ENCODE data around the gene FIS1.

Gene FIS1

DNA sequence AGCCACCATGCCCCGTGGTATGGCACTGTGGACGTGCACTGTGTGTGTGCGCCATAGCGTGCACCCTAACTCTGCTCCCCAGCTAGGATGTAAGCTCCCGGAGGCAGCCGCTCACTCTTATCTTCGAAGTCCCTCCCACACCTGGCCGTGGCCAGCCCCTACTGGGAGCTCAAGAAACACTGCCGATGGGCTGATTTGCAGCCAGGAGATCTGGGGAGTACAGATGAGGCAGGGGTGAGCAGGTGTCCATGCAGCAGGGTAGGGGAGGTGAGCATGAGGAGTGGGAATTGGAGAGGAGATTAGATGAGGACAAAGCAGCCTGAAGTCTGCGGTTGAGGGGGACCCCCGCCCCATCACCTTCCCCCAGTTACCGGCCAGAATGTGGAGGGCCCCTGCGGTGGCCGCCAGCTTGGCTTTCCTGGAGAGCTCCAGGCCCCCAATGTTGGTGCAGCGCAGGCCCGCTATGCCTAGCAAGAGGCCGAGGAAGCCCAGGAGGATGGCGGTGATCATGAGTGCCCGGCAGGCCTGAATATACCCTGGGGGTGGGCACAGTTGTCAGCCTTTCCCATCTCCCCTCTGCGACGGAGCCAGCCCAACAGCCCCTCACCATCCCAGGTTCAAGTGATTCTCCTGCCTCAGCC lies 10.9 kb downstream of the FIS1 start:
- DNase-seq (ENCODE audit: low read depth) = no peak

- no peak for DNase-seq (ENCODE audit: low read depth)
These were observed 12.6 kb downstream of the FIS1 start for GRCh38 chr7:101232141-101232850.

DNA sequence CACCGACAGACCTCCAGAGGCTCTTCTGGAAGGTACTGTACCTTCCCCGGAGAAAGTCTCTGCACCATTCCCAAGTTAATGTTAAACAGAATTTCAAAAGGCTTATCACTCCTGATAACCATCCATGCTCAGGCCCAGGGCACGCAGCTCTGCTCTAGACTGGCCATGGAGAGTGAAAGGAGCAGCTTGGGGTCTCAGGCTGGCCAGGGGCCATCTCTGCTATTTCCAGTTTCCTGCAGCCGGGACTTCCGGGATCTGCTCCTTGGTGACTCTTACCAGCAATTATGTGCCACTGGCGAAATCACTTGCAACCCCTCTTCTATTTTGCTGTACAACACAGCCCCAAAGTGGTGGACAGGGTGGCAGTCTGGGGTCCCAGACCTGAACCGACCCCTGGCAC lies 13.2 kb downstream of the FIS1 start:
- DNase-seq (ENCODE audit: low read depth) = no peak

GRCh38 chr7:101226721-101227120 lies 18.2 kb downstream of the FIS1 start:
- DNase-seq (ENCODE audit: low read depth) = no peak

DNA sequence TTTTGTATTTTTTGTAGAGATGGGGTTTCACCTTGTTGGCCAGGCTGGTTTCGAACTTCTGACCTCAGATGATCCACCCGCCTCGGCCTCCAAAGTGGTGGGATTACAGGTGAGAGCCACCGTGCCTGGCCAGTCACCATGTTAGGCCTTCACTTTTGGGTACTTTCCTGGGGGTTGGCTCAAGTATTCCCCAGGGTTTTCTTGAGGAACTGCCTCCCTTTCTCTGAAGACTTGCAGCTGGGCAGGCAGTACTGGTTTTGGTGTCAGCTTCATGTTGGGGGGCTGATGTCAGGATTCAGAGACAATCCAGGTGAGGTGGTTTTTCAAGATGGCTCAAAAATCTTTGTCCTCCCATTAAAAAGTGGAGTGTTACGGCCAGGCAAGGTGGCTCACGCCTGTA lies 19.2 kb downstream of the FIS1 start:
- DNase-seq (ENCODE audit: low read depth) = no peak

DNA sequence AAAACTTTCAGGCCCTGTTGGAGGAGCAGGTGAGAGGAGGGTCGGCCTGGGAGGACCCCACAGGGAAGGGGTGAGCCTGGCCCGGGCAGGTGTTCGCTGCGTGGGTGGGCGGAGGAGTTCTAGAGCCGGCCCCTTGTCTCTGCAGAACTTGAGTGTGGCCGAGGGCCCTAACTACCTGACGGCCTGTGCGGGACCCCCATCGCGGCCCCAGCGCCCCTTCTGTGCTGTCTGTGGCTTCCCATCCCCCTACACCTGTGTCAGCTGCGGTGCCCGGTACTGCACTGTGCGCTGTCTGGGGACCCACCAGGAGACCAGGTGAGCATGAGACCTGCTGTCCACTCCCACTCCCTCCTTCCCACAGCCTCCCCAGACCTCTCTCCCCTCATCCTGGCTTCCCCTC lies 21.4 kb downstream of the FIS1 start:
- no peak for DNase-seq (ENCODE audit: low read depth)

DNA sequence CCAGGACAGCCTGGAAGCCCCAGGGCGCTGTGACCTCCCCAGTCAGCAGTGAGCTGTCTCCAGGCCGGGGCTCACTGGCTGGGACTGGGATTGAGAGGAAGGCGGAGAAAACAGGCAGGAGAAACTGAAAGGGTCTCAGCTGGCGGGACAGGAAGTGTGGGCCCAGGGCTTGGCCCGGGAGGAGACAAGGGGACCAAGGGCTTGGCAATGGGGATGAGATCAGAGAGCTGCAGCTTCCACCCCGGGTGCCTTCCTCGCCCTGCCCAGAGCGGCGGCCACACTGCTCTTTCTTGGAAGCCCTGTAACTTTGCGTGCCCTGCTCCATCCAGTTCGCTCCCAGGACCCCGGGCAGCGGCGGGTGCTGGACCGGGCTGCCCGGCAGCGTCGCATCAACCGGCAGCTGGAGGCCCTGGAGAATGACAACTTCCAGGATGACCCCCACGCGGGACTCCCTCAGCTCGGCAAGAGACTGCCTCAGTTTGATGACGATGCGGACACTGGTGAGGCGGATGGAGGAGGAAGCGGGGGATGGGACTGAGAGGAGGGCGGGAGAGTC lies 22.5 kb downstream of the FIS1 start:
- DNase-seq (ENCODE audit: low read depth) = no peak

DNA sequence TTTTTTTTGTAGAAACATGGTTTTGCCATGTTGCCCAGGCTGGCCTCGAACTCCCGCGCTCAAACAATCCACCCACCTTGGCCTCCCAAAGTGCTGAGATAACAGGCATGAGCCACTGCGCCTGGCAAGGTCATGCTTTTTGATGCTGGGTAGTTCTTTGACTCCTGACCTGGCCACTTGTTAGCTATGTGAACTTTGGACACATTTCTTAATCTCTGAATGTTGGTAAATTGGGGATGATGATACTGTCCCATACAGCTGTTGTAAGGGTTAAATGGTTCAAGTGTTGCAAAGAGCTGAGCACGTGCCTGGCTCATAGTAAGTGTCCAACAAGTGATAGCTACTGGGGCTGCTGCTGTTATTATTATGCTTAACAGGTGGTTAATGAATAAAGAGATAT lies 24.6 kb downstream of the FIS1 start:
- no peak for DNase-seq (ENCODE audit: low read depth)

GRCh38 chr7:101218236-101219125 lies 26.4 kb downstream of the FIS1 start:
- no peak for DNase-seq (ENCODE audit: low read depth)

- peak; percentile 93 for DNase-seq (ENCODE audit: low read depth)
These were observed 27.3 kb downstream of the FIS1 start, which contains the start of the genes PLOD3 and ZNHIT1 for GRCh38 chr7:101217388-101218235. Gene PLOD3 (minus strand): TSS chr7:101217581. CDS start chr7:101217274, 307 bp downstream. Gene ZNHIT1 (plus strand): TSS chr7:101218165. CDS start chr7:101218196, 31 bp downstream.

- DNase-seq (ENCODE audit: low read depth) = no peak
These were observed 28.0 kb downstream of the FIS1 start for GRCh38 chr7:101216860-101217387.

- no peak for DNase-seq (ENCODE audit: low read depth)
These were observed 28.7 kb downstream of the FIS1 start for GRCh38 chr7:101216001-101216859.

- no peak for DNase-seq (ENCODE audit: low read depth)
These were observed 32.9 kb downstream of the FIS1 start for GRCh38 chr7:101212014-101212413.

GRCh38 chr7:101211501-101211900 lies 33.4 kb downstream of the FIS1 start:
- no peak for DNase-seq (ENCODE audit: low read depth)

- DNase-seq (ENCODE audit: low read depth) = no peak
These were observed 34.7 kb downstream of the FIS1 start for GRCh38 chr7:101210143-101210542.

GRCh38 chr7:101208794-101209193 lies 36.1 kb downstream of the FIS1 start:
- no peak for DNase-seq (ENCODE audit: low read depth)

DNA sequence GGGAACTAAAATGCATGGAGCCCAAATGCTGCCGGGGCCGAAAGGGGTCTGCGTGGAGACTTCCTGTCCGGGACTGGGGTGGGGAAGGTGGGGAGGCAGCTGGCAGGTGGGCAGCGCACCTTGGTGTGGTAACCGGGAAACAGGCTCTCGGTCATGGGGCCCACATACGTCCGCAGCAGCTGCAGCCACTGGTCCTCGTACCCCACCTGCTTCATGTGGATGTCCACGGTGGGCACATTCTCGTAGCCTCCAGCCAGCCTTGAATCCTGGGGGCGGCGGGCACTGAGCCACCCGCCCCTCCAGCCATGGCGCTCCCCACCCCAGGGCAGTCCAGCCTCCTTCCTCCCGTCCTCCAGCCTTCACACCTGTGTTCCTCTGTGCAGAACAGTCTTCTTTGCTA lies 37.4 kb downstream of the FIS1 start:
- DNase-seq (ENCODE audit: low read depth) = no peak

- DNase-seq (ENCODE audit: low read depth) = no peak
These were observed 38.2 kb downstream of the FIS1 start for GRCh38 chr7:101206665-101207042.

- no peak for DNase-seq (ENCODE audit: low read depth)
These were observed 38.8 kb downstream of the FIS1 start for GRCh38 chr7:101205901-101206664.

Measured in activated T-cell treated with anti-CD3 and anti-CD28 coated beads for 24 hours (primary cell).